IMR-90 (cell line): ENCODE results near the gene POLR1G. TPM values are rescaled to one million over a fixed set of nuclear protein-coding genes. Genes with fewer than 3 reads are reported as not detected.

ENCODE experiments used
- ATAC-seq: fragments of 200-7000 bp; cut with Tn5 transposase; 2 replicates; pipeline ENCODE4 v1.9.1; 2020; ENCODE audit warnings: low read depth, mild to moderate bottlenecking, moderate library complexity
- BruUV-seq: library from RNA; stranded (reverse); fragments of 400-500 nt; replicated peaks from 2 replicates; lab custom pipeline; 2021; lab: Mats Ljungman, UMichigan
- CTCF ChIA-PET: fragments of 300-600 bp; formaldehyde crosslinking; extraction: SDS; loops from one replicate; lab custom pipeline; 2021; ENCODE audit warnings: antibody characterized with exemption; lab: Yijun Ruan, JAX
- POLR2A ChIA-PET: fragments of 300-600 bp; sonication (Branson Sonifier 250); formaldehyde crosslinking; loops from one replicate; lab custom pipeline; 2022; ENCODE audit warnings: antibody characterized with exemption; ENCODE audit not compliant: unreplicated experiment; lab: Charles Lee
- DNase-seq: peaks from one replicate; pipeline ENCODE4 v3.0.0; 2013
- H2AFZ ChIP-seq: replicated peaks from 2 replicates; pipeline ENCODE3; 2013; ENCODE audit warnings: low read length, mild to moderate bottlenecking; ENCODE audit not compliant: poor library complexity
- H2AK5ac ChIP-seq: 2 replicates; pipeline ENCODE4 v1.6.1; 2013; ENCODE audit warnings: low read depth, low read length, inconsistent platforms
- H2AK9ac ChIP-seq: replicated peaks from 2 replicates; pipeline ENCODE3; 2013; ENCODE audit warnings: mild to moderate bottlenecking, low read depth, low read length, moderate library complexity; ENCODE audit not compliant: poor library complexity
- H2BK120ac ChIP-seq: 2 replicates; pipeline ENCODE4 v1.6.1; 2013; ENCODE audit warnings: low read depth, low read length, inconsistent platforms
- H2BK15ac ChIP-seq: 3 replicates; pipeline ENCODE4 v1.6.1; 2013; ENCODE audit warnings: low read depth, low read length, inconsistent platforms
- H2BK20ac ChIP-seq: 2 replicates; pipeline ENCODE4 v1.6.1; 2013; ENCODE audit warnings: low read depth, mild to moderate bottlenecking, inconsistent platforms, low read length, moderate library complexity
- H2BK5ac ChIP-seq: 2 replicates; pipeline ENCODE4 v1.6.1; 2013; ENCODE audit warnings: mild to moderate bottlenecking, low read depth, low read length, inconsistent platforms; ENCODE audit not compliant: poor library complexity, severe bottlenecking
- H3K14ac ChIP-seq: replicated peaks from 2 replicates; pipeline ENCODE4 v1.6.1; 2013; ENCODE audit warnings: low read depth, low read length, inconsistent platforms
- H3K18ac ChIP-seq: 2 replicates; pipeline ENCODE4 v1.6.1; 2013; ENCODE audit warnings: low read depth, low read length, control low read depth
- H3K23ac ChIP-seq: 2 replicates; pipeline ENCODE4 v1.6.1; 2013; ENCODE audit warnings: low read depth, low read length, inconsistent platforms
- H3K27ac ChIP-seq: 2 replicates; pipeline ENCODE4 v1.5.1; 2013; ENCODE audit warnings: mild to moderate bottlenecking, control low read depth, low read length; ENCODE audit not compliant: insufficient read depth
- H3K27me3 ChIP-seq: 2 replicates; pipeline ENCODE4 v1.6.1; 2013; ENCODE audit warnings: low read length; ENCODE audit not compliant: control insufficient read depth, insufficient read depth
- H3K36me3 ChIP-seq: 2 replicates; pipeline ENCODE4 v1.6.1; 2013; ENCODE audit warnings: low read length, mixed read lengths; ENCODE audit not compliant: control insufficient read depth, insufficient read depth
- H3K4ac ChIP-seq: 2 replicates; pipeline ENCODE4 v1.6.1; 2013; ENCODE audit warnings: low read depth, low read length, inconsistent platforms
- H3K4me1 ChIP-seq: 2 replicates; pipeline ENCODE4 v1.6.1; 2013; ENCODE audit warnings: low read length, mixed read lengths; ENCODE audit not compliant: control insufficient read depth, insufficient read depth
- H3K4me2 ChIP-seq: 2 replicates; pipeline ENCODE4 v1.6.1; 2013; ENCODE audit warnings: low read depth, mild to moderate bottlenecking, control low read depth, low read length, moderate library complexity
- H3K4me3 ChIP-seq: 2 replicates; pipeline ENCODE4 v1.5.1; 2013; ENCODE audit warnings: low read depth, mild to moderate bottlenecking, control low read depth, low read length, moderate library complexity; ENCODE audit not compliant: insufficient read depth
- H3K56ac ChIP-seq: 2 replicates; pipeline ENCODE4 v1.6.1; 2013; ENCODE audit warnings: low read length, inconsistent platforms; ENCODE audit not compliant: insufficient read depth; ENCODE audit errors: extremely low read depth
- H3K79me1 ChIP-seq, 2 experiments: 2 replicates each; pipeline ENCODE4 v1.6.1; 2013; ENCODE audit warnings: low read length in 2 of 2, inconsistent platforms in 1 of 2, low read depth in 1 of 2
- H3K9ac ChIP-seq: 2 replicates; pipeline ENCODE4 v1.6.1; 2013; ENCODE audit warnings: low read depth, low read length, control low read depth
- H3K9me1 ChIP-seq: 2 replicates; pipeline ENCODE4 v1.6.1; 2013; ENCODE audit warnings: low read length, inconsistent platforms; ENCODE audit not compliant: insufficient read depth
- H3K9me3 ChIP-seq: 2 replicates; pipeline ENCODE4 v1.6.1; 2013; ENCODE audit warnings: low read length; ENCODE audit not compliant: control insufficient read depth, insufficient read depth
- H4K20me1 ChIP-seq: 2 replicates; pipeline ENCODE4 v1.6.1; 2013; ENCODE audit warnings: low read length, inconsistent platforms; ENCODE audit not compliant: insufficient read depth
- H4K5ac ChIP-seq: 2 replicates; pipeline ENCODE4 v1.6.1; 2013; ENCODE audit warnings: mild to moderate bottlenecking, low read depth, low read length, control low read depth
- H4K8ac ChIP-seq, 2 experiments: 2 replicates each; pipeline ENCODE4 v1.6.1; 2013; ENCODE audit warnings: low read depth in 2 of 2, low read length in 2 of 2, control low read depth in 1 of 2, inconsistent platforms in 1 of 2
- H4K91ac ChIP-seq: 2 replicates; pipeline ENCODE4 v1.6.1; 2013; ENCODE audit warnings: low read depth, low read length, inconsistent platforms; ENCODE audit not compliant: insufficient read depth
- CHD1 ChIP-seq: IDR thresholded peaks from 2 replicates; pipeline ENCODE4 v1.6.1; 2012; ENCODE audit warnings: low read depth, low read length, improper control_type of control experiment
- POLR2A ChIP-seq: IDR thresholded peaks from 2 replicates; pipeline ENCODE4 v1.6.1; 2012; ENCODE audit warnings: mild to moderate bottlenecking, low read depth, low read length
- dilution Hi-C: fragments of 300-500 bp; cut with HindIII; formaldehyde crosslinking; loops from one replicate; pipeline ENCODE4 v1.14.3; 2018; ENCODE audit warnings: low sequenced_read_pairs; ENCODE audit not compliant: unreplicated experiment
- in situ Hi-C: fragments of 300-500 bp; cut with MboI; formaldehyde crosslinking; loops from 3 replicates; pipeline ENCODE4 v1.14.3; 2019; ENCODE audit warnings: low sequenced_read_pairs, inconsistent platforms, mixed read lengths
- intact Hi-C: fragments of 100-400 bp; cut with micrococcal nuclease; formaldehyde crosslinking; loops from 2 replicates; pipeline ENCODE4 v1.10.0; 2022
- microRNA-seq, 2 experiments: library from miRNA; stranded (forward) in 1 of 2; unstranded in 1 of 2; fragments of 10-50 nt in 1 of 2; fragments of <30 nt in 1 of 2; gene quantifications in 1 of 2; microRNA quantifications in 1 of 2; one replicate each; pipeline versions ENCODE3 to v1.1.0; 2013 to 2020; ENCODE audit not compliant: insufficient read depth in 1 of 2, insufficient read length in 1 of 2, unreplicated experiment in 1 of 2
- polyA plus RNA-seq, 3 experiments: library from polyadenylated mRNA; depleted of rRNA; stranded (reverse); fragments of >200 nt; gene quantifications; 2 replicates each; pipeline ENCODE4 v1.2.3, GENCODE V29; 2012; ENCODE audit warnings: low replicate concordance in 1 of 3
- small RNA-seq, 5 experiments: library from RNA; depleted of rRNA; stranded (forward); fragments of <200 nt; gene quantifications; one replicate each; pipeline ENCODE3, GENCODE V24; 2012
- total RNA-seq: library from RNA; depleted of rRNA; stranded (reverse); fragments of >200 nt; gene quantifications from 2 replicates; pipeline ENCODE4 v1.2.3, GENCODE V29; 2012; rRNA removed

The POLR1G gene
- total and polyA plus RNA-seq, 2 of the 4 experiments (the other 2 are of a cell fraction) = 8.0 to 12.5 TPM

DNA sequence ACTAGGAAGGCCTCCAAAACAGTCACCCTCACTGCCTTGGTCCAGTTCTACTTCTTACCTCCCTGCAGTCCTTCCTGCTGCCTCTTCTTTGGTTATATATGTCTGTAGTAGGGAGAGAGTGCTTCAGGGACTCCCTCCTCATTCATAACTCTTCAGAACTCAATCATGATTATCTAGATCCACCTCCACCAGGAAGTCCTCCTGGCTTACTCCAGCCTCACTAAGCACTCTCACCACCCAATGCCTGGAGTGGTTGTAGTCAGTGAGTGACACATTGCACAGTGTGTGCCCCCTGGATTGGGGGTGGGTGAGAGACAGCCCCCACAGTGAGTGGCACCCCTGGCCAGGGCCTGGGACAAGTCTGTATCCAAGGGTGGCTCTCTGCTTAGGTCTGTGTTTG lies 51.3 kb downstream of the POLR1G start:
- no peak overlapping the region for H3K27ac ChIP-seq
- H3K27me3 ChIP-seq = no peaks in the 10 kb centered on the region
- DNase-seq (no peak), ATAC-seq (no peak)
- 0 out of 2 replicates have a peak overlapping the region, but pooled peaks have one; percentile 10 for H3K4ac ChIP-seq
- POLR2A ChIA-PET = no interaction called here
- H4K20me1 ChIP-seq = peaks cover 8% of the 10 kb centered on the region
- no peaks in the 10 kb centered on the region for H3K36me3 ChIP-seq
- H3K9ac ChIP-seq = no peak overlapping the region
- H2AK9ac ChIP-seq = no peak overlapping the region
- no peak overlapping the region for H2BK20ac ChIP-seq
- H2BK5ac ChIP-seq = no peak overlapping the region
- H4K8ac ChIP-seq = no peak overlapping the region
- no peaks in the 10 kb centered on the region for H3K9me3 ChIP-seq
- peaks cover 8% of the 10 kb centered on the region for H3K4me1 ChIP-seq
- CTCF ChIA-PET = no interaction called here
- peaks cover 0 to 9% of the 10 kb centered on the region in 2 experiments; a peak in 2 of 4 replicates for H3K79me1 ChIP-seq
- H3K9me1 ChIP-seq = peaks cover 6% of the 10 kb centered on the region; the same call in 1 of the 2 replicates
- H2BK15ac ChIP-seq = peak overlapping the region; percentile 57; the same call in 1 of the 3 replicates
- no peak overlapping the region for H3K14ac ChIP-seq
- H2AK5ac ChIP-seq = peak overlapping the region; percentile 70; the same call in 1 of the 2 replicates
- intact Hi-C loops = no loop called here
- H4K91ac ChIP-seq = no peak overlapping the region
- in situ Hi-C loops = no loop called here
- BruUV-seq = no TSS peak
- dilution Hi-C loops = no loop called here
- H2AFZ ChIP-seq = no peak overlapping the region
- H3K4me2 ChIP-seq = no peak overlapping the region
- no peak overlapping the region for H3K4me3 ChIP-seq
- H3K18ac ChIP-seq = no peak overlapping the region
- no peak overlapping the region for H2BK120ac ChIP-seq
- H3K56ac ChIP-seq = no peak overlapping the region
- H4K5ac ChIP-seq = no peak overlapping the region
- TF ChIP-seq POLR2A (peak; percentile 24; the same call in 1 of the 2 replicates), CHD1 (no peak)
- no peak overlapping the region for H3K23ac ChIP-seq

Small RNA genes lying within 50 kb of the gene (microRNA-seq; reads per million reads assigned to microRNA genes)
- 0 reads per million in 2 experiments for gene MIR6088

Small RNA genes lying within 50 kb of the gene (small RNA-seq; reads per million reads assigned to genes)
- gene MIR6088 = 0 reads per million in 5 experiments

Other genes starting within 250 kb of the POLR1G start
- under 0.01 TPM in 2 replicates for gene NKPD1, start 245.7 kb upstream of the POLR1G start, total RNA-seq
- 0.09 and 0.14 TPM in 2 replicates for gene NKPD1, start 245.7 kb upstream of the POLR1G start, polyA plus RNA-seq (2012; rRNA removed)
- gene TRAPPC6A, start 228.4 kb upstream of the POLR1G start, total RNA-seq = 3.1 and 4.1 TPM in 2 replicates
- 11.9 and 13.4 TPM in 2 replicates for gene TRAPPC6A, start 228.4 kb upstream of the POLR1G start, polyA plus RNA-seq (2012; rRNA removed)
- gene BLOC1S3, start 227.9 kb upstream of the POLR1G start, total RNA-seq = 0.83 and 1.1 TPM in 2 replicates
- gene BLOC1S3, start 227.9 kb upstream of the POLR1G start, polyA plus RNA-seq (2012; rRNA removed) = 4.7 and 4.9 TPM in 2 replicates
- gene EXOC3L2, start 161.2 kb upstream of the POLR1G start, total RNA-seq = not detected in 2 replicates
- 0.03 TPM in 1 of 2 replicates, not detected in the other for gene EXOC3L2, start 161.2 kb upstream of the POLR1G start, polyA plus RNA-seq (2012; rRNA removed)
- gene MARK4, start 155.4 kb upstream of the POLR1G start, total RNA-seq = 8.1 and 11.3 TPM in 2 replicates
- gene MARK4, start 155.4 kb upstream of the POLR1G start, polyA plus RNA-seq (2012; rRNA removed) = 20.3 and 20.7 TPM in 2 replicates
- gene CKM, start 83.8 kb upstream of the POLR1G start, total RNA-seq = not detected in 2 replicates
- gene CKM, start 83.8 kb upstream of the POLR1G start, polyA plus RNA-seq (2012; rRNA removed) = not detected in 2 replicates
- under 0.01 and 0.18 TPM in 2 replicates for gene KLC3, start 65.9 kb upstream of the POLR1G start, total RNA-seq
- gene KLC3, start 65.9 kb upstream of the POLR1G start, polyA plus RNA-seq (2012; rRNA removed) = 0.09 and 0.14 TPM in 2 replicates
- gene ERCC2, start 36.1 kb upstream of the POLR1G start, total RNA-seq = 26.7 and 30.6 TPM in 2 replicates
- 66.5 and 75.6 TPM in 2 replicates for gene ERCC2, start 36.1 kb upstream of the POLR1G start, polyA plus RNA-seq (2012; rRNA removed)
- 0.56 and 3.0 TPM in 2 replicates for gene PPP1R13L, start 1.6 kb upstream of the POLR1G start, total RNA-seq
- 11.6 and 13.3 TPM in 2 replicates for gene PPP1R13L, start 1.6 kb upstream of the POLR1G start, polyA plus RNA-seq (2012; rRNA removed)
- 76.9 and 84.2 TPM in 2 replicates for gene ERCC1, start 17.3 kb downstream of the POLR1G start, total RNA-seq
- gene ERCC1, start 17.3 kb downstream of the POLR1G start, polyA plus RNA-seq (2012; rRNA removed) = 132 and 153 TPM in 2 replicates
- 11.1 and 31.9 TPM in 2 replicates for gene FOSB, start 61.4 kb downstream of the POLR1G start, total RNA-seq
- gene FOSB, start 61.4 kb downstream of the POLR1G start, polyA plus RNA-seq (2012; rRNA removed) = 15.6 and 60.1 TPM in 2 replicates
- 5.3 and 5.7 TPM in 2 replicates for gene RTN2, start 90.4 kb downstream of the POLR1G start, total RNA-seq
- 17.4 and 19.4 TPM in 2 replicates for gene RTN2, start 90.4 kb downstream of the POLR1G start, polyA plus RNA-seq (2012; rRNA removed)
- 0.56 and 0.90 TPM in 2 replicates for gene PPM1N, start 91.8 kb downstream of the POLR1G start, total RNA-seq
- 1.6 TPM in 2 replicates for gene PPM1N, start 91.8 kb downstream of the POLR1G start, polyA plus RNA-seq (2012; rRNA removed)
- gene VASP, start 100.8 kb downstream of the POLR1G start, total RNA-seq = 61.1 and 66.9 TPM in 2 replicates
- 88.8 and 126 TPM in 2 replicates for gene VASP, start 100.8 kb downstream of the POLR1G start, polyA plus RNA-seq (2012; rRNA removed)
- gene OPA3, start 178.2 kb downstream of the POLR1G start, total RNA-seq = 3.9 and 5.2 TPM in 2 replicates
- gene OPA3, start 178.2 kb downstream of the POLR1G start, polyA plus RNA-seq (2012; rRNA removed) = 9.6 and 10.9 TPM in 2 replicates
- gene GPR4, start 195.6 kb downstream of the POLR1G start, total RNA-seq = not detected in 2 replicates
- 0.02 and 0.04 TPM in 2 replicates for gene GPR4, start 195.6 kb downstream of the POLR1G start, polyA plus RNA-seq (2012; rRNA removed)
- 11.1 and 11.8 TPM in 2 replicates for gene EML2, start 232.8 kb downstream of the POLR1G start, total RNA-seq
- 25.3 and 26.0 TPM in 2 replicates for gene EML2, start 232.8 kb downstream of the POLR1G start, polyA plus RNA-seq (2012; rRNA removed)